ENCODE data around the gene SHROOM1. TPM values are rescaled to one million over a fixed set of nuclear protein-coding genes. Genes with fewer than 3 reads are reported as not detected.

SHROOM1 gene
- total and polyA plus RNA-seq, 2 of the 8 experiments (the other 6 are each of a cell fraction or from before 2014, with no cell fraction given) = 3.9 to 5.2 TPM

DNA sequence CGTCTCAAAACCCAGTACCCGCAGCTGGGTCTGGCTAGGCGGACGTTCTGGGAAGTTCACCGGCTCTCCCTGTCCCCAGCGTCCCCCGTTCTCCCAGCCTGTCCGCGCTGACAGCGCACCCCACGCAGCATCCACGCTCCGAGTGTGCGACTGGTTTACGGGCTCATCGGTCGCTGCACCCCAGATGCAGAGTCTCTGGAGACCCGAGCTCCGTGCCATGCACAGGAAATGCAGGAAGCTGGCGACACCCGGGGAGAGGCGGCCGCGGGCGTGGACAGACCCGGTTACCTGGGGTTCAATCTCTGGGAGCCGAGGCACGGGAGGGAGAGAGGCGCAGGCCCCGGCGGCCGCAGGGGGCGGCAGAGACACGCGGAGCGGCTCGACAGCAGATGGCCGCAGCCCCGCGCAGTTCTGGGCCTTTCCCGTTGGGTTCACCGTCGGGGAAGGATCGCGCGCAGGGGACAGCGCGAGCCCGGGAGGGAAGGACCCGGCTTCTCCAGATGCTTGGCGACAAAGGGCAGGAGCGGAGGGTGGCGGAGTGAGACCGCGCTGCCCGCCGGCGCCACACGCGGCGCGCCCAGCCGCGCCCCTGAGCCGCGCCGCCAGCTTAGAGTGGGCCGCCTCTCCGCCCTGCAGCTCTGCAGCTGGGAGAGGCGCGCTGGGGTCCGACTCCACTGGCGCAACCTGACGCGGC, 558 bp downstream of the SHROOM1 start (continued):
- TF ChIP-seq CHD1 (IDR thresholded peaks at IDR 0.05; ENCODE audit: low read depth, low read length) (no peak), SUZ12 (IDR thresholded peaks at IDR 0.05; ENCODE audit: low read length) (peak; percentile 68; the same call in 1 of the 2 replicates), RAD21 (IDR thresholded peaks at IDR 0.05 in 1 of 2, conservative IDR thresholded peaks at IDR 0.05 in 1 of 2; ENCODE audit: low read depth in 2 of 2, low read length in 2 of 2) (peak; percentile 67 to 77), HDAC2 (IDR thresholded peaks at IDR 0.05; ENCODE audit: borderline replicate concordance in 1 of 2, low read depth in 2 of 2, low read length in 2 of 2) (0 out of 4 replicates have a peak, but pooled peaks of 1 of the 2 experiments have one; percentile 29), RFX5 (IDR thresholded peaks at IDR 0.05; ENCODE audit: borderline replicate concordance, low read depth, low read length) (no peak), EZH2 (IDR thresholded peaks at IDR 0.05; ENCODE audit: low read depth, low read length, severe bottlenecking) (peak; percentile 74), POLR2A (IDR thresholded peaks at IDR 0.05; ENCODE audit: control extremely low read depth in 1 of 2, low read depth in 2 of 2, low read length in 2 of 2) (peak in 1 of 2 experiments; percentile 23; a peak in 1 of 3 replicates), CREB1 (IDR thresholded peaks at IDR 0.05) (0 out of 2 replicates have a peak, but pooled peaks have one; percentile 38), RBBP5 (IDR thresholded peaks at IDR 0.05; ENCODE audit: borderline replicate concordance, low read depth, low read length) (0 out of 2 replicates have a peak, but pooled peaks have one; percentile 33), EP300 (IDR thresholded peaks at IDR 0.05; ENCODE audit: borderline replicate concordance in 1 of 2, low read depth in 2 of 2, low read length in 2 of 2) (peak in 1 of 2 experiments; percentile 33; a peak in 1 of 3 replicates), CBX5 (IDR thresholded peaks at IDR 0.05; ENCODE audit: low read depth, low read length) (no peak)
- TF ChIP-seq, protein P1, sequence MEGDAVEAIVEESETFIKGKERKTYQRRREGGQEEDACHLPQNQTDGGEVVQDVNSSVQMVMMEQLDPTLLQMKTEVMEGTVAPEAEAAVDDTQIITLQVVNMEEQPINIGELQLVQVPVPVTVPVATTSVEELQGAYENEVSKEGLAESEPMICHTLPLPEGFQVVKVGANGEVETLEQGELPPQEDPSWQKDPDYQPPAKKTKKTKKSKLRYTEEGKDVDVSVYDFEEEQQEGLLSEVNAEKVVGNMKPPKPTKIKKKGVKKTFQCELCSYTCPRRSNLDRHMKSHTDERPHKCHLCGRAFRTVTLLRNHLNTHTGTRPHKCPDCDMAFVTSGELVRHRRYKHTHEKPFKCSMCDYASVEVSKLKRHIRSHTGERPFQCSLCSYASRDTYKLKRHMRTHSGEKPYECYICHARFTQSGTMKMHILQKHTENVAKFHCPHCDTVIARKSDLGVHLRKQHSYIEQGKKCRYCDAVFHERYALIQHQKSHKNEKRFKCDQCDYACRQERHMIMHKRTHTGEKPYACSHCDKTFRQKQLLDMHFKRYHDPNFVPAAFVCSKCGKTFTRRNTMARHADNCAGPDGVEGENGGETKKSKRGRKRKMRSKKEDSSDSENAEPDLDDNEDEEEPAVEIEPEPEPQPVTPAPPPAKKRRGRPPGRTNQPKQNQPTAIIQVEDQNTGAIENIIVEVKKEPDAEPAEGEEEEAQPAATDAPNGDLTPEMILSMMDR (IDR thresholded peaks at IDR 0.05; ENCODE audit: control extremely low read depth in 1 of 3, insufficient read depth in 1 of 3, low read depth in 1 of 3, low read length in 3 of 3) = peak in 2 of 3 experiments; percentile 70 to 80; a peak in 3 of 4 replicates
- TF ChIP-seq, protein P2, sequence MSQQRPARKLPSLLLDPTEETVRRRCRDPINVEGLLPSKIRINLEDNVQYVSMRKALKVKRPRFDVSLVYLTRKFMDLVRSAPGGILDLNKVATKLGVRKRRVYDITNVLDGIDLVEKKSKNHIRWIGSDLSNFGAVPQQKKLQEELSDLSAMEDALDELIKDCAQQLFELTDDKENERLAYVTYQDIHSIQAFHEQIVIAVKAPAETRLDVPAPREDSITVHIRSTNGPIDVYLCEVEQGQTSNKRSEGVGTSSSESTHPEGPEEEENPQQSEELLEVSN (IDR thresholded peaks at IDR 0.05) = peak; percentile 69

Data from H1 (cell line).